GM23338 (cell line): ENCODE measurements around the gene TNNT2. TPM values are rescaled to one million over a fixed set of nuclear protein-coding genes. Genes with fewer than 3 reads are reported as not detected.
A peak's percentile ranks its signal among the peaks of the same experiment; 100 is the strongest.

Experiments
- ATAC-seq: fragments of 200-7000 bp; cut with Tn5 transposase; 3 replicates; pipeline ENCODE4 v1.9.1; 2020
- DNase-seq: peaks from one replicate; pipeline ENCODE4 v3.0.0-alpha.2; 2015; ENCODE audit warnings: low spot score
- H2AFZ ChIP-seq: fragments of 200-600 bp; sonication (generic); 2 replicates; pipeline ENCODE4 v1.8.0; 2016; ENCODE audit warnings: antibody characterized with exemption, mild to moderate bottlenecking, moderate library complexity
- H3F3A ChIP-seq: fragments of 200-600 bp; sonication (generic); replicated peaks from 2 replicates; pipeline ENCODE4 v1.8.0; 2017; ENCODE audit warnings: antibody characterized with exemption, mixed run types, low read depth
- H3K27ac ChIP-seq: fragments of 200-600 bp; sonication (generic); 2 replicates; pipeline ENCODE4 v1.6.1; 2016; ENCODE audit warnings: low read depth
- H3K27me3 ChIP-seq: fragments of 200-600 bp; sonication (generic); 2 replicates; pipeline ENCODE4 v1.8.0; 2016; ENCODE audit warnings: mild to moderate bottlenecking, mixed run types, moderate library complexity; ENCODE audit not compliant: insufficient read depth
- H3K36me3 ChIP-seq: fragments of 200-600 bp; sonication (generic); 2 replicates; pipeline ENCODE4 v1.8.0; 2016; ENCODE audit warnings: mild to moderate bottlenecking; ENCODE audit not compliant: insufficient read depth
- H3K4me1 ChIP-seq: fragments of 200-600 bp; sonication (generic); 2 replicates; pipeline ENCODE4 v1.8.0; 2016; ENCODE audit warnings: mild to moderate bottlenecking, moderate library complexity; ENCODE audit not compliant: insufficient read depth
- H3K4me2 ChIP-seq: fragments of 200-600 bp; sonication (generic); 2 replicates; pipeline ENCODE4 v1.7.1; 2017; ENCODE audit warnings: mixed run types
- H3K4me3 ChIP-seq: fragments of 200-600 bp; sonication (generic); 2 replicates; pipeline ENCODE4 v1.6.1; 2016; ENCODE audit warnings: mixed run types
- H3K79me2 ChIP-seq: fragments of 200-600 bp; sonication (generic); replicated peaks from 2 replicates; pipeline ENCODE4 v1.8.0; 2017; ENCODE audit warnings: mild to moderate bottlenecking; ENCODE audit not compliant: insufficient read depth
- H3K9me2 ChIP-seq: fragments of 200-600 bp; sonication (generic); 2 replicates; pipeline ENCODE4 v1.8.0; 2017; ENCODE audit not compliant: insufficient read depth
- H4K20me1 ChIP-seq: fragments of 200-600 bp; sonication (generic); replicated peaks from 2 replicates; pipeline ENCODE4 v1.8.0; 2017; ENCODE audit warnings: mild to moderate bottlenecking; ENCODE audit not compliant: insufficient read depth
- H3K27ac Mint-ChIP-seq: 2 replicates; pipeline ENCODE4 v1.8.0; 2020; ENCODE audit warnings: inconsistent platforms, mild to moderate bottlenecking, moderate library complexity, mixed read lengths
- H3K27me3 Mint-ChIP-seq: 3 replicates; pipeline ENCODE4 v1.8.0; 2022; ENCODE audit warnings: low read depth, mild to moderate bottlenecking, moderate library complexity, mixed read lengths, inconsistent platforms; ENCODE audit not compliant: insufficient read depth, poor library complexity
- H3K36me3 Mint-ChIP-seq: 3 replicates; pipeline ENCODE4 v1.8.0; 2021; ENCODE audit warnings: low read depth, mild to moderate bottlenecking, inconsistent platforms, moderate library complexity, mixed read lengths
- H3K4me1 Mint-ChIP-seq: 3 replicates; pipeline ENCODE4 v1.8.0; 2020; ENCODE audit warnings: mild to moderate bottlenecking, inconsistent platforms, mixed read lengths
- H3K4me3 Mint-ChIP-seq: 3 replicates; pipeline ENCODE4 v1.8.0; 2021; ENCODE audit warnings: moderate library complexity, mild to moderate bottlenecking, inconsistent platforms, mixed read lengths
- H3K9me3 Mint-ChIP-seq: 3 replicates; pipeline ENCODE4 v1.8.0; 2020; ENCODE audit warnings: moderate library complexity, mild to moderate bottlenecking, inconsistent platforms, mixed read lengths
- CREB1 ChIP-seq: fragments of 250-450 bp; sonication (Bioruptor Pico); IDR thresholded peaks from 2 replicates; pipeline ENCODE4 v1.5.0; 2020; ENCODE audit warnings: low read depth, mild to moderate bottlenecking, moderate library complexity
- EZH2 ChIP-seq: fragments of 200-600 bp; sonication (generic); IDR thresholded peaks from one replicate; pipeline ENCODE4 v1.8.0; 2017; ENCODE audit warnings: antibody characterized with exemption, mild to moderate bottlenecking, low read depth; ENCODE audit not compliant: unreplicated experiment
- EZH2phosphoT487 ChIP-seq: fragments of 200-600 bp; sonication (generic); IDR thresholded peaks from one replicate; pipeline ENCODE4 v1.8.1; 2018; ENCODE audit warnings: antibody characterized with exemption; ENCODE audit not compliant: unreplicated experiment
- JUNB ChIP-seq: IDR thresholded peaks from one replicate; pipeline ENCODE4 v1.6.1; 2016; ENCODE audit warnings: antibody characterized with exemption; ENCODE audit not compliant: unreplicated experiment
- STAT1 ChIP-seq: IDR thresholded peaks from one replicate; pipeline ENCODE4 v1.6.1; 2016; ENCODE audit warnings: antibody characterized with exemption; ENCODE audit not compliant: unreplicated experiment
- ZNF331 ChIP-seq: fragments of 250-450 bp; sonication (Bioruptor Pico); IDR thresholded peaks from 2 replicates; pipeline ENCODE4 v1.5.0; 2020; ENCODE audit warnings: low read depth, mild to moderate bottlenecking, moderate library complexity
- polyA plus RNA-seq: library from polyadenylated mRNA; unstranded; fragments of >200 nt; fragmentation: Nextera tagmentation; extraction: Ambion mirVana; gene quantifications from 2 replicates; pipeline ENCODE4 v1.2.1, GENCODE V29; 2016
- total RNA-seq: library from RNA; depleted of rRNA; stranded (reverse); fragments of >200 nt; shearing (Covaris generic); gene quantifications from 2 replicates; pipeline ENCODE4 v1.2.3, GENCODE V29; 2014
- TF ChIP-seq, protein P1 (sequence below), 2 experiments: fragments of 200-600 bp in 1 of 2; sonication (generic) in 1 of 2; conservative IDR thresholded peaks; 2 replicates each; pipeline versions ENCODE4 v1.5.1 to v1.6.1; 2016 to 2017; ENCODE audit warnings: antibody characterized with exemption in 2 of 2, low read depth in 2 of 2, mild to moderate bottlenecking in 2 of 2, moderate library complexity in 1 of 2
- TF ChIP-seq, protein P2 (sequence below): IDR thresholded peaks from one replicate; pipeline ENCODE4 v1.6.1; 2018; ENCODE audit warnings: antibody characterized with exemption; ENCODE audit not compliant: unreplicated experiment
- TF ChIP-seq, protein P3 (sequence below): fragments of 250-450 bp; sonication (Bioruptor Pico); IDR thresholded peaks from 2 replicates; pipeline ENCODE4 v1.5.0; 2020; ENCODE audit warnings: mild to moderate bottlenecking, moderate library complexity

Gene TNNT2
- total and polyA plus RNA-seq, 2 experiments from 2014 or later: 7.5 to 19.1 TPM

DNA sequence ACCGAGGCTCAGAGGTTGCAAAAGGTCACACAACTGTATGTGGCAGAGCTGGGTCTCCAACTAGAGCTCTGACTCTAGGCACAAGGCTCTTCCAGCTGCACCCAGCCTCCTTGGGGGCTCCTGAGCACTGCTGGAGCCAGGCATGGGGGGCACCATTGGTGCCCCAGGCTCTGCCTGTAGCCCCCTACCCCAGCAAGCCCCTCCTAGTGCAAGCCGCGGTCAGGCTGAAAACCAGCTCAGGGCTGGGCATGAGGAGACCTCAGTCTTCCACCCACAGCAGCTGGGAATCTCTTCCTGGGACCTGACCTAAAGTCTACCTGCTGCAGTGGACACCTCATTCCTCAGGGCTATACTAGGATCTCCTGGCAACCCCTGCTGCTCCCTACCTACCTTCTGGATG, 14.6 kb downstream of the TNNT2 start (continued):
- TF ChIP-seq EZH2 (no peak), EZH2phosphoT487 (no peak), STAT1 (no peak), CREB1 (CRISPR knock-in tag) (no peak), ZNF331 (CRISPR knock-in tag) (no peak)
- TF ChIP-seq, protein P1, sequence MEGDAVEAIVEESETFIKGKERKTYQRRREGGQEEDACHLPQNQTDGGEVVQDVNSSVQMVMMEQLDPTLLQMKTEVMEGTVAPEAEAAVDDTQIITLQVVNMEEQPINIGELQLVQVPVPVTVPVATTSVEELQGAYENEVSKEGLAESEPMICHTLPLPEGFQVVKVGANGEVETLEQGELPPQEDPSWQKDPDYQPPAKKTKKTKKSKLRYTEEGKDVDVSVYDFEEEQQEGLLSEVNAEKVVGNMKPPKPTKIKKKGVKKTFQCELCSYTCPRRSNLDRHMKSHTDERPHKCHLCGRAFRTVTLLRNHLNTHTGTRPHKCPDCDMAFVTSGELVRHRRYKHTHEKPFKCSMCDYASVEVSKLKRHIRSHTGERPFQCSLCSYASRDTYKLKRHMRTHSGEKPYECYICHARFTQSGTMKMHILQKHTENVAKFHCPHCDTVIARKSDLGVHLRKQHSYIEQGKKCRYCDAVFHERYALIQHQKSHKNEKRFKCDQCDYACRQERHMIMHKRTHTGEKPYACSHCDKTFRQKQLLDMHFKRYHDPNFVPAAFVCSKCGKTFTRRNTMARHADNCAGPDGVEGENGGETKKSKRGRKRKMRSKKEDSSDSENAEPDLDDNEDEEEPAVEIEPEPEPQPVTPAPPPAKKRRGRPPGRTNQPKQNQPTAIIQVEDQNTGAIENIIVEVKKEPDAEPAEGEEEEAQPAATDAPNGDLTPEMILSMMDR (conservative IDR thresholded peaks at IDR 0.05; ENCODE audit: low read depth in 2 of 2): no peak
- TF ChIP-seq, protein P2, sequence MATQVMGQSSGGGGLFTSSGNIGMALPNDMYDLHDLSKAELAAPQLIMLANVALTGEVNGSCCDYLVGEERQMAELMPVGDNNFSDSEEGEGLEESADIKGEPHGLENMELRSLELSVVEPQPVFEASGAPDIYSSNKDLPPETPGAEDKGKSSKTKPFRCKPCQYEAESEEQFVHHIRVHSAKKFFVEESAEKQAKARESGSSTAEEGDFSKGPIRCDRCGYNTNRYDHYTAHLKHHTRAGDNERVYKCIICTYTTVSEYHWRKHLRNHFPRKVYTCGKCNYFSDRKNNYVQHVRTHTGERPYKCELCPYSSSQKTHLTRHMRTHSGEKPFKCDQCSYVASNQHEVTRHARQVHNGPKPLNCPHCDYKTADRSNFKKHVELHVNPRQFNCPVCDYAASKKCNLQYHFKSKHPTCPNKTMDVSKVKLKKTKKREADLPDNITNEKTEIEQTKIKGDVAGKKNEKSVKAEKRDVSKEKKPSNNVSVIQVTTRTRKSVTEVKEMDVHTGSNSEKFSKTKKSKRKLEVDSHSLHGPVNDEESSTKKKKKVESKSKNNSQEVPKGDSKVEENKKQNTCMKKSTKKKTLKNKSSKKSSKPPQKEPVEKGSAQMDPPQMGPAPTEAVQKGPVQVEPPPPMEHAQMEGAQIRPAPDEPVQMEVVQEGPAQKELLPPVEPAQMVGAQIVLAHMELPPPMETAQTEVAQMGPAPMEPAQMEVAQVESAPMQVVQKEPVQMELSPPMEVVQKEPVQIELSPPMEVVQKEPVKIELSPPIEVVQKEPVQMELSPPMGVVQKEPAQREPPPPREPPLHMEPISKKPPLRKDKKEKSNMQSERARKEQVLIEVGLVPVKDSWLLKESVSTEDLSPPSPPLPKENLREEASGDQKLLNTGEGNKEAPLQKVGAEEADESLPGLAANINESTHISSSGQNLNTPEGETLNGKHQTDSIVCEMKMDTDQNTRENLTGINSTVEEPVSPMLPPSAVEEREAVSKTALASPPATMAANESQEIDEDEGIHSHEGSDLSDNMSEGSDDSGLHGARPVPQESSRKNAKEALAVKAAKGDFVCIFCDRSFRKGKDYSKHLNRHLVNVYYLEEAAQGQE: no peak

DNA sequence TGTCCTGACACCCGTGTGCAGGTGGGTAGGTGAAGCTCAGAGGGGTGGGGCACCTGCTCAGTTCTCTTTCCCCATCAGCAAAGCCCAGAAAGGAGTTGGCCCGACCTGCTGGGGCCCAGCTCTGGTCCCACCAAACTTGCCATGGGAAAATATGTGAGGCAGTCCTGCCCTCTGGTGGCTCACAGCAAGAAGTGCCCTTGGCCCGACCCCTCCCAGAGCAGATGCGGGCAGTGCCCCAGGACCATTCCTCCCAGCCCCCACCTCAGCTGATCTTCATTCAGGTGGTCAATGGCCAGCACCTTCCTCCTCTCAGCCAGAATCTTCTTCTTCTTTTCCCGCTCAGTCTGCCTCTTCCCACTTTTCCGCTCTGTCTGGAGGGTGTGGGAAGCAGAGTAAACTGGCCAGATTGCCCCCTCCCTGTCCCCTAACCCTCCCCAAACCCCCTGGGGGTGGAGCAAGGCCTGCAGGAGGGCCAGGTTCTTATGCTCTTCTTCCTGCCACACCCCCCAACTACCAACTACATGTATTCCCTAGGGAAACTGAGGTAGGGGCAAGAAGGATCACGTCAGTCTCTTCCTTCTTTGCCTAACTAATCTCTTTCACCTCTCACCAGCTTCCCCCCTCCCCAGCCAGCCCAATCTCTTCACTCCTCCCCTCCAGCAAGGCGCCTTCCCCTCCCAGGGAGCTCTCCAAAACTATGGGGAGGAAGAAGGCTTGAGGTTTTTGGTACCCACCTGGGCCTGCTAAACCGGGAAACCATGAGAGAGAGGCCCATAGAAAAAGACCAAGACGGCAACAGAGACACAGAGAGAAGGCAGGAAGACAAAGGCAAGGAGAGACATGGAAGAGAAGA, 15.6 kb downstream of the TNNT2 start:
- Histone ChIP-seq H3K4me2 (peak overlapping the region; percentile 40; the same call in 1 of the 2 replicates), H3K36me3 (no peaks in the 10 kb centered on the region), H3K79me2 (no peaks in the 10 kb centered on the region), H3F3A (no peaks in the 10 kb centered on the region), H3K4me3 (no peak overlapping the region), H2AFZ (peak overlapping the region; percentile 81; the same call in 1 of the 2 replicates), H3K27ac (no peak overlapping the region), H3K27me3 (no peaks in the 10 kb centered on the region), H3K9me2 (no peaks in the 10 kb centered on the region), H4K20me1 (no peaks in the 10 kb centered on the region), H3K4me1 (peaks cover 9% of the 10 kb centered on the region)
- peak; percentile 87 for DNase-seq
- H3K27ac Mint-ChIP-seq: no peak overlapping the region
- ATAC-seq: peak; percentile 93
- no peaks in the 10 kb centered on the region for H3K9me3 Mint-ChIP-seq
- H3K4me3 Mint-ChIP-seq: no peak overlapping the region
- no peaks in the 10 kb centered on the region for H3K36me3 Mint-ChIP-seq
- peaks cover 20% of the 10 kb centered on the region for H3K4me1 Mint-ChIP-seq
- peaks cover 25% of the 10 kb centered on the region for H3K27me3 Mint-ChIP-seq
- TF ChIP-seq, protein P1 (conservative IDR thresholded peaks at IDR 0.05; ENCODE audit: low read depth in 2 of 2): peak; percentile 90 to 97
- TF ChIP-seq JUNB: no peak
- TF ChIP-seq, protein P3, sequence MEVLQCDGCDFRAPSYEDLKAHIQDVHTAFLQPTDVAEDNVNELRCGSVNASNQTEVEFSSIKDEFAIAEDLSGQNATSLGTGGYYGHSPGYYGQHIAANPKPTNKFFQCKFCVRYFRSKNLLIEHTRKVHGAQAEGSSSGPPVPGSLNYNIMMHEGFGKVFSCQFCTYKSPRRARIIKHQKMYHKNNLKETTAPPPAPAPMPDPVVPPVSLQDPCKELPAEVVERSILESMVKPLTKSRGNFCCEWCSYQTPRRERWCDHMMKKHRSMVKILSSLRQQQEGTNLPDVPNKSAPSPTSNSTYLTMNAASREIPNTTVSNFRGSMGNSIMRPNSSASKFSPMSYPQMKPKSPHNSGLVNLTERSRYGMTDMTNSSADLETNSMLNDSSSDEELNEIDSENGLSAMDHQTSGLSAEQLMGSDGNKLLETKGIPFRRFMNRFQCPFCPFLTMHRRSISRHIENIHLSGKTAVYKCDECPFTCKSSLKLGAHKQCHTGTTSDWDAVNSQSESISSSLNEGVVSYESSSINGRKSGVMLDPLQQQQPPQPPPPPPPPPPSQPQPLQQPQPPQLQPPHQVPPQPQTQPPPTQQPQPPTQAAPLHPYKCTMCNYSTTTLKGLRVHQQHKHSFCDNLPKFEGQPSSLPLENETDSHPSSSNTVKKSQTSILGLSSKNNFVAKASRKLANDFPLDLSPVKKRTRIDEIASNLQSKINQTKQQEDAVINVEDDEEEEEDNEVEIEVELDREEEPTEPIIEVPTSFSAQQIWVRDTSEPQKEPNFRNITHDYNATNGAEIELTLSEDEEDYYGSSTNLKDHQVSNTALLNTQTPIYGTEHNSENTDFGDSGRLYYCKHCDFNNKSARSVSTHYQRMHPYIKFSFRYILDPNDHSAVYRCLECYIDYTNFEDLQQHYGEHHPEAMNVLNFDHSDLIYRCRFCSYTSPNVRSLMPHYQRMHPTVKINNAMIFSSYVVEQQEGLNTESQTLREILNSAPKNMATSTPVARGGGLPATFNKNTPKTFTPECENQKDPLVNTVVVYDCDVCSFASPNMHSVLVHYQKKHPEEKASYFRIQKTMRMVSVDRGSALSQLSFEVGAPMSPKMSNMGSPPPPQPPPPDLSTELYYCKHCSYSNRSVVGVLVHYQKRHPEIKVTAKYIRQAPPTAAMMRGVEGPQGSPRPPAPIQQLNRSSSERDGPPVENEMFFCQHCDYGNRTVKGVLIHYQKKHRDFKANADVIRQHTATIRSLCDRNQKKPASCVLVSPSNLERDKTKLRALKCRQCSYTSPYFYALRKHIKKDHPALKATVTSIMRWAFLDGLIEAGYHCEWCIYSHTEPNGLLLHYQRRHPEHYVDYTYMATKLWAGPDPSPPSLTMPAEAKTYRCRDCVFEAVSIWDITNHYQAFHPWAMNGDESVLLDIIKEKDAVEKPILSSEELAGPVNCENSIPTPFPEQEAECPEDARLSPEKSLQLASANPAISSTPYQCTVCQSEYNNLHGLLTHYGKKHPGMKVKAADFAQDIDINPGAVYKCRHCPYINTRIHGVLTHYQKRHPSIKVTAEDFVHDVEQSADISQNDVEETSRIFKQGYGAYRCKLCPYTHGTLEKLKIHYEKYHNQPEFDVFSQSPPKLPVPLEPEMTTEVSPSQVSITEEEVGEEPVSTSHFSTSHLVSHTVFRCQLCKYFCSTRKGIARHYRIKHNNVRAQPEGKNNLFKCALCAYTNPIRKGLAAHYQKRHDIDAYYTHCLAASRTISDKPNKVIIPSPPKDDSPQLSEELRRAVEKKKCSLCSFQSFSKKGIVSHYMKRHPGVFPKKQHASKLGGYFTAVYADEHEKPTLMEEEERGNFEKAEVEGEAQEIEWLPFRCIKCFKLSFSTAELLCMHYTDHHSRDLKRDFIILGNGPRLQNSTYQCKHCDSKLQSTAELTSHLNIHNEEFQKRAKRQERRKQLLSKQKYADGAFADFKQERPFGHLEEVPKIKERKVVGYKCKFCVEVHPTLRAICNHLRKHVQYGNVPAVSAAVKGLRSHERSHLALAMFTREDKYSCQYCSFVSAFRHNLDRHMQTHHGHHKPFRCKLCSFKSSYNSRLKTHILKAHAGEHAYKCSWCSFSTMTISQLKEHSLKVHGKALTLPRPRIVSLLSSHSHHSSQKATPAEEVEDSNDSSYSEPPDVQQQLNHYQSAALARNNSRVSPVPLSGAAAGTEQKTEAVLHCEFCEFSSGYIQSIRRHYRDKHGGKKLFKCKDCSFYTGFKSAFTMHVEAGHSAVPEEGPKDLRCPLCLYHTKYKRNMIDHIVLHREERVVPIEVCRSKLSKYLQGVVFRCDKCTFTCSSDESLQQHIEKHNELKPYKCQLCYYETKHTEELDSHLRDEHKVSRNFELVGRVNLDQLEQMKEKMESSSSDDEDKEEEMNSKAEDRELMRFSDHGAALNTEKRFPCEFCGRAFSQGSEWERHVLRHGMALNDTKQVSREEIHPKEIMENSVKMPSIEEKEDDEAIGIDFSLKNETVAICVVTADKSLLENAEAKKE (CRISPR knock-in tag): no peak
